ENCODE measurements around the gene SH3PXD2B. TPM values are rescaled to one million over a fixed set of nuclear protein-coding genes. Genes with fewer than 3 reads are reported as not detected.

Gene SH3PXD2B
- total and polyA plus RNA-seq, 2 experiments from 2014 or later = 15.2 to 19.8 TPM

- in situ Hi-C loops (cut with MboI) = no loop called here
- Histone ChIP-seq H3K4me3 (no peak overlapping the region), H3K79me2 (ENCODE audit: insufficient read depth) (no peaks in the 10 kb centered on the region), H2AFZ (no peak overlapping the region), H3K4me1 (ENCODE audit: insufficient read depth) (peaks cover 7% of the 10 kb centered on the region; the same call in 1 of the 2 replicates), H3F3A (ENCODE audit: insufficient read depth) (0 out of 2 replicates have a peak, but pooled peaks cover 12% of the 10 kb centered on the region), H3K9me3 (ENCODE audit: low read depth) (no peaks in the 10 kb centered on the region), H3K9me2 (ENCODE audit: insufficient read depth) (no peaks in the 10 kb centered on the region), H4K20me1 (ENCODE audit: insufficient read depth) (no peaks in the 10 kb centered on the region), H3K36me3 (ENCODE audit: low read depth) (no peaks in the 10 kb centered on the region), H3K9ac (no peak overlapping the region), H3K4me2 (ENCODE audit: unreplicated experiment) (no peak overlapping the region), H3K27ac (no peak overlapping the region), H3K27me3 (replicated peaks; ENCODE audit: insufficient read depth) (no peaks in the 10 kb centered on the region)
- no peak for DNase-seq
- TF ChIP-seq EZH2phosphoT487 (IDR thresholded peaks at IDR 0.05; ENCODE audit: insufficient read depth, low read depth) (no peak), EZH2 (IDR thresholded peaks at IDR 0.05; ENCODE audit: insufficient read depth, poor library complexity, severe bottlenecking) (no peak)
- 97 to 98% methylated on average over 4 of the region's 4 CpGs for WGBS, 2 experiments (ENCODE audit: low coverage in 1 of 2, low lambda C conversion rate in 2 of 2, missing lambda C conversion rate in 2 of 2)
Measured at GRCh38 chr5:172313915-172314314, 140.4 kb downstream of the SH3PXD2B start.

GRCh38 chr5:172312286-172312685 is 142.0 kb downstream of the SH3PXD2B start:
- no peak overlapping the region for H3K4me2 ChIP-seq (ENCODE audit: unreplicated experiment)
- no peaks in the 10 kb centered on the region for H3K9me3 ChIP-seq (ENCODE audit: low read depth)
- no peaks in the 10 kb centered on the region for H3K36me3 ChIP-seq (ENCODE audit: low read depth)
- peak; percentile 49 for DNase-seq
- H3K79me2 ChIP-seq (ENCODE audit: insufficient read depth) = no peaks in the 10 kb centered on the region
- WGBS, 2 experiments (ENCODE audit: low coverage in 1 of 2, low lambda C conversion rate in 2 of 2, missing lambda C conversion rate in 2 of 2) = 27 to 38% methylated on average over 1 of the region's 1 CpG
- H4K20me1 ChIP-seq (ENCODE audit: insufficient read depth) = no peaks in the 10 kb centered on the region
- no peak for TF ChIP-seq EZH2 (IDR thresholded peaks at IDR 0.05; ENCODE audit: insufficient read depth, poor library complexity, severe bottlenecking)
- TF ChIP-seq EZH2phosphoT487 (IDR thresholded peaks at IDR 0.05; ENCODE audit: insufficient read depth, low read depth) = no peak
- H3K4me3 ChIP-seq = no peak overlapping the region
- H3K4me1 ChIP-seq (ENCODE audit: insufficient read depth) = peaks cover 7% of the 10 kb centered on the region; the same call in 1 of the 2 replicates
- no peak overlapping the region for H3K27ac ChIP-seq
- no peaks in the 10 kb centered on the region for H3K9me2 ChIP-seq (ENCODE audit: insufficient read depth)
- H3K9ac ChIP-seq = no peak overlapping the region
- in situ Hi-C loops (cut with MboI) = no loop called here
- no peak overlapping the region for H2AFZ ChIP-seq
- H3F3A ChIP-seq (ENCODE audit: insufficient read depth) = 0 out of 2 replicates have a peak, but pooled peaks cover 12% of the 10 kb centered on the region
- no peaks in the 10 kb centered on the region for H3K27me3 ChIP-seq (replicated peaks; ENCODE audit: insufficient read depth)

GRCh38 chr5:172311605-172312004 is 142.7 kb downstream of the SH3PXD2B start:
- H3K4me2 ChIP-seq (ENCODE audit: unreplicated experiment) = no peak overlapping the region
- 75 to 81% methylated on average over 4 of the region's 4 CpGs for WGBS, 2 experiments (ENCODE audit: low coverage in 1 of 2, low lambda C conversion rate in 2 of 2, missing lambda C conversion rate in 2 of 2)
- no peak overlapping the region for H3K4me3 ChIP-seq
- no peak overlapping the region for H2AFZ ChIP-seq
- no peak for DNase-seq
- no peaks in the 10 kb centered on the region for H3K27me3 ChIP-seq (replicated peaks; ENCODE audit: insufficient read depth)
- peaks cover 7% of the 10 kb centered on the region; the same call in 1 of the 2 replicates for H3K4me1 ChIP-seq (ENCODE audit: insufficient read depth)
- no peaks in the 10 kb centered on the region for H3K79me2 ChIP-seq (ENCODE audit: insufficient read depth)
- H3K9ac ChIP-seq = no peak overlapping the region
- no peaks in the 10 kb centered on the region for H3K36me3 ChIP-seq (ENCODE audit: low read depth)
- no peak overlapping the region for H3K27ac ChIP-seq
- in situ Hi-C loops (cut with MboI) = no loop called here
- no peaks in the 10 kb centered on the region for H3K9me2 ChIP-seq (ENCODE audit: insufficient read depth)
- H4K20me1 ChIP-seq (ENCODE audit: insufficient read depth) = no peaks in the 10 kb centered on the region
- H3K9me3 ChIP-seq (ENCODE audit: low read depth) = no peaks in the 10 kb centered on the region
- 0 out of 2 replicates have a peak, but pooled peaks cover 12% of the 10 kb centered on the region for H3F3A ChIP-seq (ENCODE audit: insufficient read depth)
- TF ChIP-seq EZH2 (IDR thresholded peaks at IDR 0.05; ENCODE audit: insufficient read depth, poor library complexity, severe bottlenecking) = no peak
- no peak for TF ChIP-seq EZH2phosphoT487 (IDR thresholded peaks at IDR 0.05; ENCODE audit: insufficient read depth, low read depth)

GRCh38 chr5:172311026-172311425 is 143.3 kb downstream of the SH3PXD2B start:
- 73 to 80% methylated on average over 7 of the region's 7 CpGs for WGBS, 2 experiments (ENCODE audit: low coverage in 1 of 2, low lambda C conversion rate in 2 of 2, missing lambda C conversion rate in 2 of 2)
- Histone ChIP-seq H3K9me2 (ENCODE audit: insufficient read depth) (no peaks in the 10 kb centered on the region), H3K9ac (no peak overlapping the region), H3K27me3 (replicated peaks; ENCODE audit: insufficient read depth) (no peaks in the 10 kb centered on the region), H3K27ac (no peak overlapping the region), H3K9me3 (ENCODE audit: low read depth) (no peaks in the 10 kb centered on the region), H3K79me2 (ENCODE audit: insufficient read depth) (no peaks in the 10 kb centered on the region), H3K4me2 (ENCODE audit: unreplicated experiment) (no peak overlapping the region), H4K20me1 (ENCODE audit: insufficient read depth) (no peaks in the 10 kb centered on the region), H3F3A (ENCODE audit: insufficient read depth) (0 out of 2 replicates have a peak, but pooled peaks cover 12% of the 10 kb centered on the region), H3K36me3 (ENCODE audit: low read depth) (no peaks in the 10 kb centered on the region), H3K4me3 (no peak overlapping the region), H2AFZ (no peak overlapping the region), H3K4me1 (ENCODE audit: insufficient read depth) (peaks cover 7% of the 10 kb centered on the region; the same call in 1 of the 2 replicates)
- no peak for DNase-seq
- in situ Hi-C loops (cut with MboI) = no loop called here
- TF ChIP-seq EZH2phosphoT487 (IDR thresholded peaks at IDR 0.05; ENCODE audit: insufficient read depth, low read depth) (no peak), EZH2 (IDR thresholded peaks at IDR 0.05; ENCODE audit: insufficient read depth, poor library complexity, severe bottlenecking) (no peak)
